Parathyroid adenoma (tissue), 2 donors: Measurements from ENCODE around the gene AGO4.

Source experiments
- H2AFZ ChIP-seq: fragments of 300-600 bp; sonication (generic); one replicate; pipeline ENCODE4 v1.7.0; 2017; ENCODE audit warnings: antibody characterized with exemption, mild to moderate bottlenecking
- H3K27ac ChIP-seq: fragments of 300-600 bp; sonication (generic); one replicate; pipeline ENCODE4 v1.7.0; 2017
- H3K27me3 ChIP-seq: fragments of 300-600 bp; sonication (generic); one replicate; pipeline ENCODE4 v1.7.0; 2017; ENCODE audit warnings: low read length; ENCODE audit not compliant: control insufficient read depth, insufficient read depth
- H3K36me3 ChIP-seq: fragments of 300-600 bp; sonication (generic); one replicate; pipeline ENCODE4 v1.7.0; 2017; ENCODE audit warnings: low read length; ENCODE audit not compliant: control insufficient read depth, insufficient read depth
- H3K4me1 ChIP-seq: fragments of 300-600 bp; sonication (generic); one replicate; pipeline ENCODE4 v1.7.0; 2017; ENCODE audit warnings: control low read depth
- H3K4me2 ChIP-seq: fragments of 300-600 bp; sonication (generic); one replicate; pipeline ENCODE4 v1.7.0; 2017; ENCODE audit warnings: low read length
- H3K4me3 ChIP-seq: fragments of 300-600 bp; sonication (generic); one replicate; pipeline ENCODE4 v1.7.0; 2017; ENCODE audit warnings: low read depth, low read length
- H3K79me2 ChIP-seq: fragments of 300-600 bp; sonication (generic); one replicate; pipeline ENCODE4 v1.7.0; 2017; ENCODE audit warnings: control low read depth
- H3K9ac ChIP-seq: fragments of 300-600 bp; sonication (generic); one replicate; pipeline ENCODE4 v1.7.0; 2017; ENCODE audit warnings: mild to moderate bottlenecking
- H3K9me3 ChIP-seq: fragments of 300-600 bp; sonication (generic); one replicate; pipeline ENCODE4 v1.7.0; 2017; ENCODE audit warnings: low read length; ENCODE audit not compliant: control insufficient read depth
- TF ChIP-seq, protein P1 (sequence below): fragments of 300-600 bp; sonication (generic); IDR thresholded peaks from one replicate; pipeline ENCODE4 v1.7.0; 2017; ENCODE audit warnings: antibody characterized with exemption, mild to moderate bottlenecking
- donor health status: primary hyperparathyroidism.

Gene AGO4

DNA sequence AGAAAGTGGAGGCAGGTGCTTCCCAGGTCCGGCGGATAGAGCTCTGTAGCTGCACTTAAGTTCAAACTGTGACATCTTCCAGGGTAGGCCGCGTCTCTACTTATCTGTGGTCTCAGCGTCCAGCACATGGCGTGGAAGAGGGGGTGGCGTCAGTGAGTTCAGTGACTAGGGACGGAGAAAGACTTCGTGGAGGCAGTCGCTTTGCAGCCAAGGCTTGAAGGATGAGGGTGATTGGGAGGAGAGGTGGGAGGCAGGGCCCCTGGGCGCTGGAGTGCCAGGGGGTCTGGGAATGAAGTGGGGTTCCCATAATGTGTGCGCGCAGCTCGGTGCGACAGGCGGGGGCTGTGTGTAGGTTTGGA, 74.7 kb downstream of the AGO4 start:
- H3K79me2 ChIP-seq: no peaks in the 10 kb centered on the region
- H3K9ac ChIP-seq: no peak overlapping the region
- H2AFZ ChIP-seq: peak overlapping the region; percentile 43
- H3K4me3 ChIP-seq: no peak overlapping the region
- H3K4me2 ChIP-seq: peak overlapping the region; percentile 37
- H3K36me3 ChIP-seq: no peaks in the 10 kb centered on the region
- TF ChIP-seq, protein P1, sequence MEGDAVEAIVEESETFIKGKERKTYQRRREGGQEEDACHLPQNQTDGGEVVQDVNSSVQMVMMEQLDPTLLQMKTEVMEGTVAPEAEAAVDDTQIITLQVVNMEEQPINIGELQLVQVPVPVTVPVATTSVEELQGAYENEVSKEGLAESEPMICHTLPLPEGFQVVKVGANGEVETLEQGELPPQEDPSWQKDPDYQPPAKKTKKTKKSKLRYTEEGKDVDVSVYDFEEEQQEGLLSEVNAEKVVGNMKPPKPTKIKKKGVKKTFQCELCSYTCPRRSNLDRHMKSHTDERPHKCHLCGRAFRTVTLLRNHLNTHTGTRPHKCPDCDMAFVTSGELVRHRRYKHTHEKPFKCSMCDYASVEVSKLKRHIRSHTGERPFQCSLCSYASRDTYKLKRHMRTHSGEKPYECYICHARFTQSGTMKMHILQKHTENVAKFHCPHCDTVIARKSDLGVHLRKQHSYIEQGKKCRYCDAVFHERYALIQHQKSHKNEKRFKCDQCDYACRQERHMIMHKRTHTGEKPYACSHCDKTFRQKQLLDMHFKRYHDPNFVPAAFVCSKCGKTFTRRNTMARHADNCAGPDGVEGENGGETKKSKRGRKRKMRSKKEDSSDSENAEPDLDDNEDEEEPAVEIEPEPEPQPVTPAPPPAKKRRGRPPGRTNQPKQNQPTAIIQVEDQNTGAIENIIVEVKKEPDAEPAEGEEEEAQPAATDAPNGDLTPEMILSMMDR: no peak
- H3K27me3 ChIP-seq: no peaks in the 10 kb centered on the region
- no peak overlapping the region for H3K27ac ChIP-seq
- H3K9me3 ChIP-seq: no peaks in the 10 kb centered on the region
- H3K4me1 ChIP-seq: no peaks in the 10 kb centered on the region

DNA sequence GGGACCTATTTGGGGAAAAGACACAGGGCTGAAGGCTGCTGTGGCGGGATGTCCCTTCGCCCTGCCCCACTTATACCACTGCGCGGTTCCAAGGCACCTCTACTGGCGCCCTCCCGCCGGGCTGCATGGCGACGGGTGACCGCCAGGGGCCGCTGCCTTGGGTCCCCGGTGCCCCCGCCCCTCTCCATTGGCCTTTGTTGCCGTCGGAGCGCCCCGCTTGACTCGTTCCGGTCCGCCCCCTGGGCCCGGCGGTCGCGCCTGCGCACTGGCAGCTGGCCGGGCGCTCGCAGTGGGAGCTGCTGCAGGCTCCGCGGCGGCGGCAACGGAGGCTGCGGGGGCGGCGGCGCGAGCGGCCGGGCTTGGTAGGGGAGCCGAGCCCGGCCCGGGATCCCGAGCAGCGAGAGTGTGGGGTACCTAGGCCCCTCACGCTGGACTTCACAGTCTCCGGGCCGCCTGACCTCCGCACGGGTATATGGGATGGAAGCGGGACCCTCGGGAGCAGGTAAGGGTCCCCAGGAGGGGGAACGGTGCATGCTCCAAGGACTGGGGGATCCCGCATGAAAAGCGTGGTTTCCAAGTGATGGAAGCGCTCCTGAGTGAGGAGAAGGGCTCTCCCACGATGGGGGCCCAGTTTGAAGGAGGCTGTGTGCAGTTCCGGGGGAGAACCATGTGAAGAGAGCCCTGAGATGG, 75.3 kb downstream of the AGO4 start, which contains the start of gene AGO1:
TSS of gene AGO1 (plus strand) at position 265 of the 690 bp plus-strand sequence. CDS start at position 478, 213 bp downstream.
- Histone ChIP-seq H3K4me2 (peak within 1 kb of the TSS; percentile 97), H3K79me2 (no peaks in the 10 kb centered on the region), H3K4me1 (no peaks in the 10 kb centered on the region), H2AFZ (peak within 1 kb of the TSS; percentile 55), H3K36me3 (no peaks in the 10 kb centered on the region), H3K9me3 (no peaks in the 10 kb centered on the region), H3K4me3 (peak within 1 kb of the TSS; percentile 92), H3K9ac (peak within 1 kb of the TSS; percentile 5), H3K27me3 (no peaks in the 10 kb centered on the region), H3K27ac (peak within 1 kb of the TSS; percentile 29)
- TF ChIP-seq, protein P1: peak; percentile 80

DNA sequence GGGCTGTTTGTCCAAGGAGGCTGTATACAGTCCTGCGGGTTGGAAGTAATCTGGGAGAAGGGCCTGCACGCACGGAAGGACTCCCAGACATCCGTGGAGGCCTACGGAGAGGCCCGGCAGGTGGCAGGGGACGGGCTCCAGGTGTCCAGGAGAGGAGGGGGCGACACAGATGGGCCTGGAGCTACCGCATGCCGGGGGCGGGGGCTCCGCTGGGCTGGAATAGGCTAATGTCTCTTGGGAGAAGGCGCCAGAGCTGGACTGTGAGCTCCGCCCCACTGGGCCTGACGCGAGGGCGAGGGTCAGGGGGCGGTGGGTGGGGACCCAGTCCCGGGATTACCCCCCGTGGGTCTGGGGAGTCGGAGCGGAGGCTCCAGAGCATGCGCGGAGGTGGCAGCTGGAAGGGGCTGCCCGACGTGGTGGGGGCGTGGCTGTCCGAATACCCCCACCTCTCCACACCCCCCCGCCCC, 75.9 kb downstream of the AGO4 start:
- no peaks in the 10 kb centered on the region for H3K4me1 ChIP-seq
- H3K27ac ChIP-seq: peak overlapping the region; percentile 29
- H3K9me3 ChIP-seq: no peaks in the 10 kb centered on the region
- H2AFZ ChIP-seq: peak overlapping the region; percentile 55
- H3K36me3 ChIP-seq: no peaks in the 10 kb centered on the region
- TF ChIP-seq, protein P1: no peak
- H3K4me3 ChIP-seq: peak overlapping the region; percentile 92
- H3K27me3 ChIP-seq: no peaks in the 10 kb centered on the region
- H3K9ac ChIP-seq: peak overlapping the region; percentile 5
- H3K4me2 ChIP-seq: peak overlapping the region; percentile 97
- no peaks in the 10 kb centered on the region for H3K79me2 ChIP-seq

DNA sequence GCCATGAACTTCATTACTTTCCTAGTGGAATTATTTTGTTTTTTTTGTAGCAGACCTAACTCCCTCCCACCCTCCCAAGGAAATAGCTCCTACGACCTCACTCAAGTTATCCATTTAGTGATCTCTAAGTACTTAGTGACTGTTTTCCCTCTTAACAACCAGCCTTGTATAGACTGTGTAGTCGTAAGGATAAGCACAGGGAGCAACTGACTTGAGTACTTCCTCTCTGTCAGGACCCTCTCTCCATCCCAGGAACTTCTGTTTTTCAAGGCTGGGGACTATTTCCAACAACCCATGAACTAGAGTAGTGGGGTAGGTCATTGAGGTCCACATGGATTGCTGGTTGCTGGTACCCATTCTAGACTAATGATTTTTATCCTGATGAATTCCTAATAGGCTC, 77.1 kb downstream of the AGO4 start:
- H3K9me3 ChIP-seq: no peaks in the 10 kb centered on the region
- H3K27me3 ChIP-seq: no peaks in the 10 kb centered on the region
- no peak overlapping the region for H3K9ac ChIP-seq
- H3K36me3 ChIP-seq: no peaks in the 10 kb centered on the region
- no peak overlapping the region for H3K27ac ChIP-seq
- no peaks in the 10 kb centered on the region for H3K79me2 ChIP-seq
- H2AFZ ChIP-seq: no peak overlapping the region
- TF ChIP-seq, protein P1: no peak
- no peaks in the 10 kb centered on the region for H3K4me1 ChIP-seq
- H3K4me3 ChIP-seq: no peak overlapping the region
- no peak overlapping the region for H3K4me2 ChIP-seq
